Measurements from ENCODE around the gene NFU1.

DNA sequence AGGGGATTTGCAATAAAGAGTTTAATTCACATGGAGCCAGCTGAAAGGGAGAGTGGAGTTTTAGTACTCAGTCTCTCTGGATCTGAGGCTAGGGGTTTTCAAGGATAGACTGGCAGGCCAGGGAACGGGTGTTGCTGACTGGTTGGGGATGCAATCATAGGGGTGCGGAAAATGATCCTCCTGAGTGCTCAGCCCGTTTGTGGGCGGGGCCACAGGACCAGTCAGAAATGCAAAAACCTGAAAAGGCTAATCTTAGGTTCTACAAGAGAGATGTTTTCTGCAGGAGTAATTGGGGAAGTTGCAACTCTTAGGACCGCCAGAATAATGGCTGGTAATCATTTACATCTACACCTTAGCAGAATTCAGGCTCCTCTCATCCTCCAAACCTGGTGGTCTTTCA, 2.5 kb downstream of the NFU1 start:
- TF ChIP-seq, protein P1, sequence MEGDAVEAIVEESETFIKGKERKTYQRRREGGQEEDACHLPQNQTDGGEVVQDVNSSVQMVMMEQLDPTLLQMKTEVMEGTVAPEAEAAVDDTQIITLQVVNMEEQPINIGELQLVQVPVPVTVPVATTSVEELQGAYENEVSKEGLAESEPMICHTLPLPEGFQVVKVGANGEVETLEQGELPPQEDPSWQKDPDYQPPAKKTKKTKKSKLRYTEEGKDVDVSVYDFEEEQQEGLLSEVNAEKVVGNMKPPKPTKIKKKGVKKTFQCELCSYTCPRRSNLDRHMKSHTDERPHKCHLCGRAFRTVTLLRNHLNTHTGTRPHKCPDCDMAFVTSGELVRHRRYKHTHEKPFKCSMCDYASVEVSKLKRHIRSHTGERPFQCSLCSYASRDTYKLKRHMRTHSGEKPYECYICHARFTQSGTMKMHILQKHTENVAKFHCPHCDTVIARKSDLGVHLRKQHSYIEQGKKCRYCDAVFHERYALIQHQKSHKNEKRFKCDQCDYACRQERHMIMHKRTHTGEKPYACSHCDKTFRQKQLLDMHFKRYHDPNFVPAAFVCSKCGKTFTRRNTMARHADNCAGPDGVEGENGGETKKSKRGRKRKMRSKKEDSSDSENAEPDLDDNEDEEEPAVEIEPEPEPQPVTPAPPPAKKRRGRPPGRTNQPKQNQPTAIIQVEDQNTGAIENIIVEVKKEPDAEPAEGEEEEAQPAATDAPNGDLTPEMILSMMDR (IDR thresholded peaks at IDR 0.05; ENCODE audit: insufficient read depth, low read length, poor library complexity, severe bottlenecking) = no peak
- TF ChIP-seq EZH2phosphoT487 (conservative IDR thresholded peaks at IDR 0.05; ENCODE audit: low read length) = no peak

Measured in SU-DHL-6 (cell line).